ENCODE measurements around the gene RRP36. TPM values are rescaled to one million over a fixed set of nuclear protein-coding genes. Genes with fewer than 3 reads are reported as not detected.

RRP36 gene
- total RNA-seq, 2 donors from 2014 or later, result 29.0 to 40.6 TPM

DNA sequence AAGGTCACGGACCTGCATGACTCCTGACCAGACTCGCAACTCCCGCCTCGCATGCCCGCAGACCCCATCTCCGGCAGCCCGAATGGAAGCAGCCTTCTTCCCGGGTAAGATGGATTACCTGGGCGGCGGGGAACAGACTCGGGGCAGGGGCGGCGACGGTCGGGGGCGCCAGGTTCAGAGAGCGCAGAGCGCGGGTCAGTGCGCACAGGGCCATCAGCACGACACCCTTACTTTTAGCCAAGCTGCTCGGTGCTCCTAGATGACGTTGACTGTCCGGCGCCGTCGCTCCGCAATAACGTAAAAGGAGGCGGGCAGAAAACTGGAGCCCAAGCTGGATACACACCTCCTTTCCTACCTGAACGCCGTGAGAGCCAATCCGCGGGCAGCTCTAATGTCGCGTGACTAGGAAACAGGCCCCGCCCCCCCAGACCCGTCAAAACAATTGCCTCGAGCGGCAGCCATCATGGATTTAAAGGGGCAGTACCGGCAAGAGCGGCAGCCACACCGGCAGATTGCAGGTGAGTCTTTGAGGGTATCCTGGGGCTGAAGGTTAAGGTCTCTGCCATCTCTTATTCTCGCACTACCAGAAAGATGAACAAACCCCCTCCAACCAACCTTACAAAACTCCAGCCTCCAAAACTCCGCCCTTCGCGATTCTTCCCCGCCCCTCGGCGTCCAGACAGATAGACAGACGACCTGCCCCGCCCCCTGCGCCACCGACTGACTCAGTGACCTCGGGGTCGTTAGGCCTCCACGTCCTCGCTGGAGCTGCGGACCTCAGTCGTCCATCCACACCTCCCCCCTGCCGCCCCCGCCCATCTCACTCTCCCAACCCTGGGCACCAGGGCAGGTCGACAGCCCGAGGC, 38.0 kb downstream of the RRP36 start, which contains the start of the genes KLC4 and MRPL2:
TSS of gene KLC4 (plus strand) at position 464 of the 866 bp plus-strand sequence. CDS start 1,705 bp downstream, outside the sequence.
TSS of gene MRPL2 (minus strand) at position 267 of the 866 bp plus-strand sequence. CDS start at position 214, 53 bp downstream.
- peaks cover 0 to 47% of the 10 kb centered on the region in 2 donors for H3K4me1 ChIP-seq
- peaks cover 43% of the 10 kb centered on the region for H3K36me3 ChIP-seq
- H3K27me3 ChIP-seq, result no peaks in the 10 kb centered on the region
- no peaks in the 10 kb centered on the region for H3K9me3 ChIP-seq
- peak within 1 kb of the TSS; percentile 94 to 95 for H3K27ac ChIP-seq
- peak within 1 kb of the TSS; percentile 95 to 98 for H3K4me3 ChIP-seq
- peak; percentile 99 for DNase-seq (ENCODE audit: low spot score)
- TF ChIP-seq CTCF (IDR thresholded peaks at IDR 0.05), result no peak

- Histone ChIP-seq H3K27ac (peak overlapping the region; percentile 94 to 95), H3K4me1 (peaks cover 0 to 46% of the 10 kb centered on the region in 2 donors), H3K9me3 (no peaks in the 10 kb centered on the region), H3K36me3 (peaks cover 47% of the 10 kb centered on the region), H3K4me3 (peak overlapping the region; percentile 95 to 98), H3K27me3 (no peaks in the 10 kb centered on the region)
- TF ChIP-seq CTCF (IDR thresholded peaks at IDR 0.05), result no peak
- no peak for DNase-seq (ENCODE audit: low spot score)
These were observed 38.8 kb downstream of the RRP36 start for GRCh38 chr6:43060034-43060754.

- no peak for DNase-seq (ENCODE audit: low spot score)
- TF ChIP-seq CTCF (IDR thresholded peaks at IDR 0.05), result no peak
- peak overlapping the region; percentile 94 to 95 for H3K27ac ChIP-seq
- H3K4me3 ChIP-seq, result peak overlapping the region in 1 of 2 donors; percentile 95
- peaks cover 0 to 46% of the 10 kb centered on the region in 2 donors for H3K4me1 ChIP-seq
- H3K36me3 ChIP-seq, result peaks cover 48% of the 10 kb centered on the region
- no peaks in the 10 kb centered on the region for H3K9me3 ChIP-seq
- H3K27me3 ChIP-seq, result no peaks in the 10 kb centered on the region
These were observed 39.6 kb downstream of the RRP36 start for GRCh38 chr6:43060755-43061633.

GRCh38 chr6:43061861-43062260, 40.4 kb downstream of the RRP36 start:
- DNase-seq (ENCODE audit: low spot score), result no peak
- H3K4me3 ChIP-seq, result no peak overlapping the region
- no peaks in the 10 kb centered on the region for H3K9me3 ChIP-seq
- TF ChIP-seq CTCF (IDR thresholded peaks at IDR 0.05), result no peak
- no peaks in the 10 kb centered on the region for H3K27me3 ChIP-seq
- peaks cover 0 to 46% of the 10 kb centered on the region in 2 donors for H3K4me1 ChIP-seq
- H3K36me3 ChIP-seq, result peaks cover 49% of the 10 kb centered on the region
- peak overlapping the region; percentile 35 to 95 for H3K27ac ChIP-seq

- Histone ChIP-seq H3K27me3 (no peaks in the 10 kb centered on the region), H3K4me1 (peaks cover 0 to 41% of the 10 kb centered on the region in 2 donors), H3K9me3 (no peaks in the 10 kb centered on the region), H3K36me3 (peaks cover 41% of the 10 kb centered on the region), H3K27ac (peak overlapping the region in 1 of 2 donors; percentile 95), H3K4me3 (no peak overlapping the region)
- no peak for DNase-seq (ENCODE audit: low spot score)
- TF ChIP-seq CTCF (IDR thresholded peaks at IDR 0.05), result no peak
These were observed 41.4 kb downstream of the RRP36 start for GRCh38 chr6:43062818-43063217.

Measured in right atrium auricular region (tissue), 2 donors.